ENCODE measurements around the gene NBEAL2.

The NBEAL2 gene

DNA sequence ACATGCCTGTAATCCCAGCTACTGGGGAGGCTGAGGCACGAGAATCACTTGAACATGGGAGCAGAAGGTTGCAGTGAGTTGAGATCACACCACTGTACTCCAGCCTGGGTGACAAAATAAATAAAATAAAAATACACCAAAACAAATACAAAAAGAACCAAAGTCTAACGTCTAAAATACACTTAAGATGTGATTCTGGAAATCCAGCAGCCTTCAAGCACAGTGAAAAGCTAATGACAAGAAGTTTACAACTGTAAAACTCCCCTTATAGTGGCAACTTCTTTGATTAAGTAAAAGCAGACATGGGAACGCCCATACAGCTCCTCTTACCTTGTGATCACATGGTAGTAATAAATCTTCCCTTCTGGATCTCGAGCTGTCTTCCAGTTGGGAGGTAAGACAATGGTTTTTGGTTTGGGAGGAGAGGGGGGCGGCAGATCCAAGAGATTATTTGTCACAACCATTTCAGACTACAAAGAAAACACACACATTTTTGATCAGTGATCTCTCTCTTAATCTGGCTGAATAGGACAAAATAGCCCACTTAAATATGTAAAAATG is 62.8 kb downstream of the NBEAL2 start:
- no peak for TF ChIP-seq CTCF (conservative IDR thresholded peaks at IDR 0.05; ENCODE audit: low read depth, low read length)
- H3K79me2 ChIP-seq (ENCODE audit: insufficient read depth, low read depth) = no peaks in the 10 kb centered on the region; the same call in 1 of the 2 replicates
- H3K4me1 ChIP-seq (ENCODE audit: low read depth, poor library complexity, severe bottlenecking) = peaks cover 11% of the 10 kb centered on the region
- H2AFZ ChIP-seq (ENCODE audit: low read depth) = no peak overlapping the region
- no peak overlapping the region for H3K27ac ChIP-seq
- H4K20me1 ChIP-seq (ENCODE audit: insufficient read depth) = no peaks in the 10 kb centered on the region
- no peaks in the 10 kb centered on the region for H3K27me3 ChIP-seq (ENCODE audit: insufficient read depth, low read depth)
- no peak overlapping the region for H3K4me3 ChIP-seq (IDR thresholded peaks at IDR 0.05; ENCODE audit: insufficient read depth, low read depth, low read length)
- H3K36me3 ChIP-seq (ENCODE audit: insufficient read depth) = no peaks in the 10 kb centered on the region
- no peak overlapping the region for H3K9ac ChIP-seq
- no peak overlapping the region for H3K4me2 ChIP-seq

GRCh38 chr3:47047069-47047468 is 67.6 kb downstream of the NBEAL2 start:
- no peak overlapping the region for H3K9ac ChIP-seq

DNA sequence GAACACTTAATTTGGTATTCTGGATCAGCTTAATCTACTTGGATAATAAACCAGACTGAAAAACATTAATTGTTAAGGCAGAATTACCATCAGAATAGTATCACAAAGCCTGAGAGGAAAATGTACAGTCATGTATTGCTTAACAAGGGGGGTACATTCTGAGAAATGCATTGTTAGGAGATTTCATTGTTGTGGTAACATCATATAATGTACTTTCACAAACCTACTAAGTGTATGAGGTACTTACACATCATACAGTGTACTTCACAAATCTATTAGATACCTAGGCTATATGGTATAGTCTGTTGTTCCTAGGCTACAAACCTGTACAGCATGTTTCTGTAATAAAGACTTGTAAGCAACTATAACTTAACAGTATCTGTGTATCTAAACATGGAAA is 68.2 kb downstream of the NBEAL2 start:
- H3K27ac ChIP-seq = no peak overlapping the region; the same call in 1 of the 2 replicates
- no peak overlapping the region for H3K4me2 ChIP-seq
- H3K9ac ChIP-seq = no peak overlapping the region
- H3K36me3 ChIP-seq (ENCODE audit: insufficient read depth) = no peaks in the 10 kb centered on the region
- H3K4me1 ChIP-seq (ENCODE audit: low read depth, poor library complexity, severe bottlenecking) = peaks cover 20% of the 10 kb centered on the region
- no peak for TF ChIP-seq CTCF (conservative IDR thresholded peaks at IDR 0.05; ENCODE audit: low read depth, low read length)
- no peak overlapping the region for H2AFZ ChIP-seq (ENCODE audit: low read depth)
- no peaks in the 10 kb centered on the region for H3K27me3 ChIP-seq (ENCODE audit: insufficient read depth, low read depth)
- H3K79me2 ChIP-seq (ENCODE audit: insufficient read depth, low read depth) = no peaks in the 10 kb centered on the region; the same call in 1 of the 2 replicates
- no peaks in the 10 kb centered on the region for H4K20me1 ChIP-seq (ENCODE audit: insufficient read depth)
- H3K4me3 ChIP-seq (IDR thresholded peaks at IDR 0.05; ENCODE audit: insufficient read depth, low read depth, low read length) = no peak overlapping the region

More at GRCh38 chr3:47047069-47047468, 67.6 kb downstream of the NBEAL2 start:
- no peak overlapping the region for H2AFZ ChIP-seq (ENCODE audit: low read depth)
- no peak overlapping the region for H3K4me2 ChIP-seq
- H3K79me2 ChIP-seq (ENCODE audit: insufficient read depth, low read depth) = no peaks in the 10 kb centered on the region; the same call in 1 of the 2 replicates
- no peaks in the 10 kb centered on the region for H3K36me3 ChIP-seq (ENCODE audit: insufficient read depth)
- no peaks in the 10 kb centered on the region for H3K27me3 ChIP-seq (ENCODE audit: insufficient read depth, low read depth)
- peaks cover 20% of the 10 kb centered on the region for H3K4me1 ChIP-seq (ENCODE audit: low read depth, poor library complexity, severe bottlenecking)
- no peak for TF ChIP-seq CTCF (conservative IDR thresholded peaks at IDR 0.05; ENCODE audit: low read depth, low read length)
- H4K20me1 ChIP-seq (ENCODE audit: insufficient read depth) = no peaks in the 10 kb centered on the region
- no peak overlapping the region; the same call in 1 of the 2 replicates for H3K27ac ChIP-seq
- H3K4me3 ChIP-seq (IDR thresholded peaks at IDR 0.05; ENCODE audit: insufficient read depth, low read depth, low read length) = no peak overlapping the region

DNA sequence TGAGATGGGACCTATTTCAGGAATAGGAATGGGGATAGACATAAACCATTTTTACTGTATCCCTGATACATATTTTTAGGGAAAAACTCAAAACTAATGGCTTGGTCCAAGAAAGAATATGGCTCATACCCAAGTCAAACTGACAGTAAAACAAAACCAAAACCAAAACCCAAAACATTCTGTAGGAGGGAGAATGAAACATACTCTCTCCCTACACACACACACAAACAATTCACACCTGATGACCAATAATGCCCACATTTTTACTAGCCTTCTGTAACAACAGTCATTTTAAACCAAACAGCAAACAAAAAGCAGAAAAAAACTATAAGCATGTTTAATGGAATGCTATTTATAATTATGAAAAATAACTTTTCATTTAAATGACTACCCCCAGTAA is 74.9 kb downstream of the NBEAL2 start:
- Histone ChIP-seq H3K36me3 (ENCODE audit: insufficient read depth) (no peaks in the 10 kb centered on the region), H3K27ac (no peak overlapping the region), H3K27me3 (ENCODE audit: insufficient read depth, low read depth) (no peaks in the 10 kb centered on the region), H4K20me1 (ENCODE audit: insufficient read depth) (no peaks in the 10 kb centered on the region), H3K9ac (no peak overlapping the region), H3K79me2 (ENCODE audit: insufficient read depth, low read depth) (no peaks in the 10 kb centered on the region), H3K4me1 (ENCODE audit: low read depth, poor library complexity, severe bottlenecking) (peaks cover 21% of the 10 kb centered on the region), H3K4me3 (IDR thresholded peaks at IDR 0.05; ENCODE audit: insufficient read depth, low read depth, low read length) (no peak overlapping the region), H3K4me2 (peak overlapping the region; percentile 39), H2AFZ (ENCODE audit: low read depth) (no peak overlapping the region)
- no peak for TF ChIP-seq CTCF (conservative IDR thresholded peaks at IDR 0.05; ENCODE audit: low read depth, low read length)

Measured in KMS-11 (cell line).